HG03135 (cell line): ENCODE data around the gene SMIM32.

Experiments used
- ATAC-seq: cut with Tn5 transposase; IDR thresholded peaks from one replicate; pipeline ENCODE4 v1.9.1; 2021; ENCODE audit warnings: mild to moderate bottlenecking, moderate library complexity; ENCODE audit not compliant: unreplicated experiment

SMIM32 gene

GRCh38 chr5:136190091-136190720 lies 2.8 kb downstream of the SMIM32 start:
- no peak for ATAC-seq

GRCh38 chr5:136188859-136189258 lies 4.1 kb downstream of the SMIM32 start:
- no peak for ATAC-seq

DNA sequence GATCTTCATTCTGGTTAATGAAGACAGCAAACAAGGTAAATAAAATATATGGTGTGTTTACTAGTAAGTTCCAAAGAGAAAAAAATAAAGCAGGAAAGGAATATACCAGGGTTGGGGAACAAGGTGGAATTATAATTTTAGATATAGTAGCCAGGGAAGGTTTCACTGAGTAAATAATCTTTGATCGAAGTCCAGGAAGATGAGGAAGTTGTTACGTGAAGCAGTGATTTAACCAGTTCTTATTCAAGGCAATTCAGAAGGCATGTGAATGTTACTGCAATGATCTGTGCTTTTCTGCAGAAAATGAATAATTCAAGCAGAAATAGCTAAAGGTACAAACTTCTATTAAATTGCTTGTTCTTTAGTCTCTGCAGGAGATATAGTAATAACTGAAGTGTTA lies 6.2 kb downstream of the SMIM32 start:
- ATAC-seq = no peak

GRCh38 chr5:136185974-136186665 lies 6.8 kb downstream of the SMIM32 start:
- ATAC-seq = no peak

- no peak for ATAC-seq
Observed at GRCh38 chr5:136182618-136183017, 10.3 kb downstream of the SMIM32 start.

GRCh38 chr5:136174021-136174659 lies 18.8 kb downstream of the SMIM32 start:
- peak; percentile 77 for ATAC-seq

GRCh38 chr5:136169218-136169617 lies 23.7 kb downstream of the SMIM32 start:
- no peak for ATAC-seq

GRCh38 chr5:136166909-136167308 lies 26.1 kb downstream of the SMIM32 start:
- ATAC-seq = peak; percentile 61

- ATAC-seq = no peak
Observed at GRCh38 chr5:136164226-136164625, 28.7 kb downstream of the SMIM32 start.

DNA sequence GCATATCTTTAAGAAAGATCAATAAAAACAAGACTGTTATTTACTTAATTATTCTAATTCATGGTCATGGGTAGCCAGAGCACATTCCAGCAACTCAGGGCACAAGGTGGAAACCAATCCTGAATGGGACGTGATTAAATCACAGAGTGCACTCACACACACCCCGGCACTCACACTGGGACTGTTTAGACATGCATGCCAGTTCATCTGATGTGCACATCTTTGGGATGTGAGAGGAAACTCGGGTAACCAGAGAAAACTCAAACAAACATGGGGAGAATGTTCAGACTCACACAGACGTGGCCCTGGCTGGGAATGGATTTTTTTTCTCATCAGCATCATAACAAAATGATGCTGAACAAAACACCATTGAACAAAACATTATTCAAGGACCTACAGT lies 31.0 kb downstream of the SMIM32 start:
- no peak for ATAC-seq

- ATAC-seq = no peak
Observed at GRCh38 chr5:136159457-136159856, 33.5 kb downstream of the SMIM32 start.

GRCh38 chr5:136157514-136157913 lies 35.4 kb downstream of the SMIM32 start:
- no peak for ATAC-seq

DNA sequence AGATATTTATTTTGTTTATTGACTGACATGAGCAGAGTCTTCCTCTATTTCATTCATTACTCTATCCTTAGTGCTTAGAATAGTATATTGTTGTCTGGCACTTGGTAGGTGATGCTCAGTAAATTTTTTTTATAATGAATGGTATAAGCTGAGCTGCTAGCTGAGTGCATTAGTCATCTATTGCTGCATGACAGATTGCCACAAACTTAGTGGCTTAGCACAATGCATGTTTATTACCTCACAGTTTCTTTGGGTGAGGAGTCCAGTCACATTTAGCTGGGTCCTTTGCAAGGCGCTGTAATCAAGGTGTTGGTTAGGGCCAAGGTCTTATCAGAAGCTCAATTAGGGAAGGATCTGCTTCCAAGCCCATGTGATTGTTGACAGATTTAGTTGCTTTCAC lies 37.2 kb downstream of the SMIM32 start:
- ATAC-seq = no peak

GRCh38 chr5:136155078-136155477 lies 37.9 kb downstream of the SMIM32 start:
- no peak for ATAC-seq

- no peak for ATAC-seq
Observed at GRCh38 chr5:136153581-136154236, 39.3 kb downstream of the SMIM32 start.

- ATAC-seq = no peak
Observed at GRCh38 chr5:136149891-136150290, 43.1 kb downstream of the SMIM32 start.

GRCh38 chr5:136147632-136148031 lies 45.3 kb downstream of the SMIM32 start:
- no peak for ATAC-seq

- no peak for ATAC-seq
Observed at GRCh38 chr5:136146201-136146600, 46.8 kb downstream of the SMIM32 start.

DNA sequence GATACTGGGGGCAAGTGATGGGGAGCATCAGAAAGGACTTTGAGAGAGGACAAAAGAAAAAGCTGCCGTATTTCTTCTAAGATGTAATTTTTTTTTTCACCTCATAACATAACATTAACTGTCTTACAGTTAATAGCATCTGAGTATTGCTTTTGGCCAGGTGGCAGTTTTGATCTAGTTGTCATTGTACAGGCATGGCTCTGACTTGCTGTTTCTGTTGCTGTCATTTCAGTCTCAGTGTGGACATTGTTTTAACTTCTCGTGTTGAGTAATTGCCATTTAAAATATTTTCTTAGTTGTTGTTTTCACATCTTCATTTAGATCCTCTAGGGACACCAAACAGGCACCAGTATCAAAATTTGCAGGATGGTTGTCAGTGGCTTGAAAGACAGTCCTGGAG lies 47.9 kb downstream of the SMIM32 start:
- no peak for ATAC-seq

- ATAC-seq = no peak
Observed at GRCh38 chr5:136143763-136144162, 49.2 kb downstream of the SMIM32 start.

DNA sequence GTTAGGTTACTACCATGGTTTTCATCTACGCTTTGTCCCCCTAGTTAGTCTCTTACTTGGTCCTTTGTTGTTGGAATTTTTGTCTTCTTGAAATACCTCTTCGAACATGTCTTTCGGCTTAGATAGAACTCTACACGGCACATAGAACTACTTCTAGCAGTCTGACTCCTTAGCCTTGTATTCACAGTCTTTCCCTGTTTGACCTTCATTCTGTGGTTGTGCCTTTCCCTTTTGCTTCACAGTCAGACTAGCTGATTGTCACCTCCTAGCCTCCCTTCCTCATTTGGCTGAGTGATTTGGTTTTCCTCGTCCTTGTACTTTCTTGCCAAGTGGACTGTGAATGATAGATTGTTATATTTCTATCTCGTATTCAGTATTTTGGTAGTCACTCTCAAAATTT lies 49.6 kb downstream of the SMIM32 start:
- ATAC-seq = no peak

DNA sequence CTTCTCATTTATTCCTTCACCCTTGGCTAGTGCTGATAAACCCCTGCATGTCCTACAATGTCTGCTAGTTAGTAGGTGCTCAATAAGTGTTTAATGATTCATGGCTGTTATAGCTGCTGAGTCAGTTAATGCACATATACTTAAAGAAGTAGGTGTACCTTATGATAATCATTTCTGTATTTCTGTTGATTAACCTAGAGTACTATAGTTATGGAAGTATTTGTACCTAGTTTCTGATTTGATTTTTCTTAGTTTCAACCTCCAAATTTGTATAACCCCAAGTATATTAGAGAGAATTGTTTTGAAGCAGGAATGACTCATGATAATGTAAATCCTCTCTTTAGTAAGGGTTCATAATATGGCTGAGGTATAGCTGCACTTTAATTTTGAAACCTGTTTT lies 51.4 kb downstream of the SMIM32 start:
- peak; percentile 85 for ATAC-seq
